ENCODE measurements around the gene TMEM59L.
"Not testable (repeated sequence)": the region's sequence is repeated elsewhere in the genome, so short reads cannot be mapped to it uniquely, and the experiment has no call there.

TMEM59L gene

DNA sequence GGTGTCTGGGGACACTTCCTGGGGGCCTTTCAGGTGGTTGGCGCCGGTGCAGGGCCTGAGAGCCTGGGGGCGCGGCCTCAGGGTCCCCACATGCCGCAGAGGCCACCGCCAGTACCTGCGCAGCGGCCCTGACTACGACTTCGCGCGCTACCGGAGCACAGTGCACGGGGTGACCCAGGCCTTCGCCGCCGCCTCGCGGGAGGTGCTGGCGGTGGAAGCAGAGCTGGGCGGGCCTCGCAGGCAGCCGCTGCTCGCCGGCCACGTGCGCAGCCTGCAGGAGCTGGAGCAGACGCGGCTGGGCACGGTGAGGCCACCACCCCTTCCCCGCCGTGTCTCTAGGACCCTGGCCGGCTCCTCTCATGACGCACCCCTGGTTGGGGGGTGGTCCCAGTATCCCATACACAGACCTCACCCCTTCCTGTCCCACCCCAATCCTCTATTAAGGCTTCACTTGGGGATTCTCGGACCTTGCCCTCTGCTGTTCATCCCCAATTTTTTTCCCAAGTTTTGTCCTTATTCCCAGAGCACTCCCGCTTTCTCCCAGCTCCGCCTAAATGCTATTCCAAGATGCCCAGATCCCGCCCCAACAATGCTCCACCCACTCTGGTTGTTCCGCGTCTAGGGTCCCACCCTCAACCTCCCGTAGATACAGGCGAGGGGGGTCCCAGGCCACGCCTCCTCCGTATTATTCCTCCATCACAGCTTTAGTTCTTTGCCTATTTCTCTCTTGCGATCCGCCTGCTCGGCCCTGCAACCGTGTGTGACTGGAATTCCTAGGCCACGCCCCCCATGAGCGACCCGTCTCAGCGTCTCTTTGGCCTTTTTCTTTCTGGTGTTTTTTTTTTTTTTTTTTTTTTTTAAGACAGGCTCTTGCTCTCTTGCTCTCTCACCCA lies 23.0 kb upstream of the TMEM59L start:
- no peak for TF ChIP-seq CTCF (IDR thresholded peaks at IDR 0.05; ENCODE audit: control insufficient read depth, insufficient read depth, low read depth, low read length, missing control alignments)
- DNase-seq (ENCODE audit: low read depth): no peak
- peak overlapping the region; percentile 77 for H3K4me3 ChIP-seq (ENCODE audit: control insufficient read depth, low read depth, low read length)

DNA sequence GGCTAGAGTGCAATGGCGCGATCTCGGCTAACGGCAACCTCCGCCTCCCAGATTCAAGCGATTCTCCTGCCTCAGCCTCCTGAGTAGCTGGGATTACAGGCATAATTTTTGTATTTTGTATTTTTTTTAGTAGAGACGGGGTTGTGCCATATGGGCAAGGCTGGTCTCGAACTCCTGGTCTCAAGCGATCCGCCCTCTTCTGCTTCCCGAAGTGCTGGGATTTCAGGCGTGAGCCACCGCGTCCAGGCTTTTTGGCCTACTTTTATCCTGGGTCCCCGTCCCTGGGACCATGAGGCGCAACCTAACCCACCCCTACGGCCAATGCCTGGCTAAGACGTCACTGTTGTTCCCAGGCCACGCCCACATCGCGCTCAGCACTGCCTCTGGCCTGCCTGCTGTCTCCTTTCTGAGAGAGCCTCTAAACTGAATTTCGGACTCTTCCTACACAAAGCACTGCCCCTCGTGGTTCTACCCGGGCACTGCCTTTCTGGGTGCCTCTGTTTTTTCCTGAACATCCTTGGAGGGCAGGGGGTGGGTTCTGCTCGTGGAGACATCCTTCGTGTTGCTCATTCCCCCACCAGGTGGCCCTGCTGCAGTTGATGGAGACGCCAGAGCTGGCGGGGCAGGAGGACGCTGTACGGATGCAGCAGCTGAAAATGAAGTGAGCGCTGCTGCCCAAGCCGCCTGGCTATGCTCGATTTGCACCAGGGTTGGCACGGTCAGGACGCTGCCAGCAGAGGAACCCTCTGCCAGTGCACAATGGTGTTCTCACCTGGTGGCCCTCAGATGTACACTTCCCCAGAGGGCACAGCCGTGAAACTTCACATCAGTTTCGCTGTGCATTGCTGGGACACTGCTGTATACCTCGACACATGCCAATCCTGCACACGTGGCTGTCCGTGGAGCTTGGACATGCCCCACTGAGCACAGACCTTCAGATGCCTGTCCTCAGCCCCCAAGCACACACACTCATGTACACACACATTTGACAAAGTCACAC lies 22.1 kb upstream of the TMEM59L start:
- no peak overlapping the region; the same call in 1 of the 2 replicates for H3K4me3 ChIP-seq (ENCODE audit: control insufficient read depth, low read depth, low read length)
- DNase-seq (ENCODE audit: low read depth): no peak
- peak; percentile 38 for TF ChIP-seq CTCF (IDR thresholded peaks at IDR 0.05; ENCODE audit: control insufficient read depth, insufficient read depth, low read depth, low read length, missing control alignments)

DNA sequence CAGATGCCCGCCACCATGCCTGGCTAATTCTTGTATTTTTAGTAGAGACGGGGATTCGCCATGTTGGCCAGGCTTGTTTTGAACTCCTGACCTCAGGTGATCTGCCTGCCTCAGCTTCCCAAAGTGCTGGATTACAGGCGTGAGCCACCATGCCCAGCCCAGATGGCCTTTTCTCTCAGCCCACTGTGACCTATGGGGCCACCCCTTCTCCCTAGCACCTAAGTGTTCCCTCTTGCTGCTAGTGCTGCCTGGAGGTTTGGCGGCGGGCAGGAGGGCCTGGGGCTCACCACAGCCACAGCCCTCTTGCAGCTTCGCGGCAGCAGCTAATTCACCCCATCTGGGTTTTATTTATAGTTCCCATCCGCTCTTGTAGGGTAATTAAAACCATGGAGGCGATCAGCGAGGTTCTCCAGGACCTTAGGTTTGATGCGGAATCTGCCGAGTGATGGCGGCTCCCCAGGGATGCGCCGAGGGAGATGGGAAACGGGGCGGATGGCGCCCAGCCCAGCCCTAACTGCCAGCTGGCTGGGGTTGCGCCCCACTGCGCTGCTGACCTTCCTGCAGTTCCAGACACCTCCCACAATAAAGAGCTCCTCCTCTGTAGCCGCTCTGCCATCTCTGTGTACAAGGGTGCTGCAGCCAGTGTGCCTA lies 20.8 kb upstream of the TMEM59L start:
- no peak overlapping the region for H3K4me3 ChIP-seq (ENCODE audit: control insufficient read depth, low read depth, low read length)
- TF ChIP-seq CTCF (IDR thresholded peaks at IDR 0.05; ENCODE audit: control insufficient read depth, insufficient read depth, low read depth, low read length, missing control alignments): no peak
- peak; percentile 27 for DNase-seq (ENCODE audit: low read depth)

- not testable (repeated sequence) for H3K4me3 ChIP-seq (ENCODE audit: control insufficient read depth, low read depth, low read length); DNase-seq (ENCODE audit: low read depth)
Measured at GRCh38 chr19:18592732-18593131, 19.9 kb upstream of the TMEM59L start.

DNA sequence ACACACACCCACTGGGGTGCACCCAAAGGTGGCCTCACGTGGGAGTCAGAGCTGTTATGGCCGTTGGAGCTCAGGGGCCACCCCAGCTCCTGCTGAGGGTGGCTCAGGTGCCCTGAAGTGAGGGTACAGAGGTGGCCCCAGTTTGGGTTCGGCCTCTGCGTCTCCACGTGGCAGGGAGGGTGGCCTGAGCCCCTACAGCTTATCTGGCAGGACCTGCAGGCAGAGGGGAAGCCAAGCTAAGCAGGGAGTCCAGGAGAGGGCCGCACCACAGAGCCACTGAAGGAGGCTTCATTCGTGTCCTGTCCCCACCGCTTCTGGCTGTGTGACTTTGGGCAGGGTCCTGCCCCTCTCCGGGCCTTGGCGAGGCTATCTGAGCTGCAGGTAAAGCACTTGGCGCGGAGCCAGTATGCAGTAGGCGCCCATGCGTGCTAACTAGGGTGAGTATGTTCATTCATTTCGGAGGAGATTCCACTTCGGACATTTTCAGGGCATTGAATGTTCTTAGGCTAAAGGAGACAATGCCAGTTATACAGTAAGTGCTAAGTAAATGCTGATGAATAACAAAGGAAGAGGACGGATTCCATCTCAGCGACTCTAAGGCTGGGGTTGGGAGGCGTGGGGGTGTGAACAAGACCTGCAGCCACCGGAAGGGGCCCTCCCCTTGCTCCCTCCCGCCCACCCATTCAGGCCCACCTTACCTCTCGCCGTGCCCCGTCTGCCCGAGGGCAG lies 19.1 kb upstream of the TMEM59L start:
- DNase-seq (ENCODE audit: low read depth): no peak
- TF ChIP-seq CTCF (IDR thresholded peaks at IDR 0.05; ENCODE audit: control insufficient read depth, insufficient read depth, low read depth, low read length, missing control alignments): no peak
- H3K4me3 ChIP-seq (ENCODE audit: control insufficient read depth, low read depth, low read length): peak overlapping the region; percentile 30

DNA sequence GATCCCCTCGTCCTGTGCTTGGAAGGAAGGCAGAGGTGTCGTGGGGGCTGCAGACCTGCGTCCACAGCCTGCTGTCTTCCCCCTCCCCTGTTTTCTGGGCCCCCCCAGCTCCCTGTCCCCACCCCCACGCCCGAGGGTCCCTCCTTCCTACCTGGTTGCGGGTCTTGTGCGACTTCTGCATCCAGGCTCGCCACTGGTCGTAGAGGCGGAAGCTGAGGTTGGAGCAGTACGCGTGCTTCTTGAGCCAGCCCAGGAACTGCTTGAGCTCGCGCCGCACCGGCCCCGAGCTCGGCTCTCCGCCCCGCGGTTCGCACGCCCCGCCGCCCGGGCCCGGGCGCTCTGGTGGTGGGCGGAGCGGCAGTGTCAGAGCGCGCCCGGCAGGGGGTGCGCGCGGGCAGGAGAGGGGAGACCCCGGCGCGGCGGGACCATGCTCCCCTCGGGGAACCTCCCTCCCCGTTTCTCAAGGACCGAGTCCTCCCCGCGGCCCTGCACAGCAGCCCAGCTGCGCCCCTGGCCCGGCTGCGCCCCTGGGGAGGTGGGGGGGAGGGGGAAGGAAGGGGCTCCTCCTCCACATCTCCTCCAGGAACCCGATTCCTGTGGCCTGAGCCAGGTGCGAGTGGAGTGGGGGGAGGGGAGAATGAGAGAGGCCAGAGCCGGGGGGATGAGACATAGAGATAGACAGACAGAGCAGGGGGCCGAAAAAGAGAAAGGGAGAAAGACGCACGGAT lies 18.4 kb upstream of the TMEM59L start:
- peak; percentile 53 for TF ChIP-seq CTCF (IDR thresholded peaks at IDR 0.05; ENCODE audit: control insufficient read depth, insufficient read depth, low read depth, low read length, missing control alignments)
- peak overlapping the region; percentile 50 for H3K4me3 ChIP-seq (ENCODE audit: control insufficient read depth, low read depth, low read length)
- DNase-seq (ENCODE audit: low read depth): no peak
